Anterior cingulate cortex (tissue), 58 donors: ENCODE data around the gene PCK1.

Source experiments
- DNase-seq, 58 donors: peaks; one replicate each; lab custom pipeline; 2025; lab: John Stamatoyannopoulos, UW

Gene PCK1

DNA sequence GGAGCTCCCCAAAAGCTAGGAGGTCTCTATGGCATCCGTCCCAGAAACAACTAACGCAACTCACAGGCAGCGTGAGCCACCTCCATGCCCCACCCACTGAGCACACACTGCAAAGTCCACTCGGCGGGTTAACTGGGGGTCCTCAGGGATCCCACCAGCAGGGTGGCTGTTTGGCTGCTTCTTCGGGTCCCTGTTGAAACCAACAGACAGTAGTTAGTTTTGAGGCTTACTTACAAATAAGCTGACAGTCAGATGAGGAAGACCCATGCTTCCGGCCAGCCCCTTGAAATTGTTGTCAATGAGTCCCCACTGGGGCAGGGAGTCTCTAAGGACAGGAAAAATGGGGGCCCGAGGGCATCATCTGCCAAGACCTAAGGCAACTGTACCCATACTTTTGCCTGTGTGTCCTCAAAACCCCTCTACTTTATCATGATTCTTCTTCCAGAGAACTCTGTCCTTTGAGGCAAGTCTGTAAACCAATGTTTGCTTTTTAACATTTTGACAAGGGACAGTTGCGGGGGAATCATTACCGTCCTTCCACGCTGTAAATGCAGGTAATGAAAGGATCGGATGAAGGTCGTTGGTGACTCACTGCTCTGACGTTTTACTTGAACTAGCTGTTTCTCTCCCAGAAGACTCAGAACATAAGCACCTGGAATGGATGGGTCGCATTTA is 2.2 kb upstream of the PCK1 start:
- DNase-seq = no peak

DNA sequence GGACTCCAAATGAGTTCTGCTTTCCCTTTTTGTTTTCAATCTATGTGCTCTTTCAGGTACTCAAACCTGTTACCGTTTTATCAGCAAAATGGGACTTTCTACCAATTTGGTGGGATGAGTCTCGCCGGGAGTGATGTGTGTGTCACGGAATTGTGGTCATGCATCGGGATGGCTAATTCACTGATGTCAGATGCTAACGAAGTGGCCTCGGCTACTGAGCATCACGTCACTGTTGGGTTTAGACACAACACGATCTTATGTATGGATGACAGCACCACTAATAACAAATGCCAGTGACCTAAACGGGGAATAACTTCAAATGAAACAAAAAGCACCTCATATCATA is 1.6 kb upstream of the PCK1 start:
- no peak for DNase-seq

DNA sequence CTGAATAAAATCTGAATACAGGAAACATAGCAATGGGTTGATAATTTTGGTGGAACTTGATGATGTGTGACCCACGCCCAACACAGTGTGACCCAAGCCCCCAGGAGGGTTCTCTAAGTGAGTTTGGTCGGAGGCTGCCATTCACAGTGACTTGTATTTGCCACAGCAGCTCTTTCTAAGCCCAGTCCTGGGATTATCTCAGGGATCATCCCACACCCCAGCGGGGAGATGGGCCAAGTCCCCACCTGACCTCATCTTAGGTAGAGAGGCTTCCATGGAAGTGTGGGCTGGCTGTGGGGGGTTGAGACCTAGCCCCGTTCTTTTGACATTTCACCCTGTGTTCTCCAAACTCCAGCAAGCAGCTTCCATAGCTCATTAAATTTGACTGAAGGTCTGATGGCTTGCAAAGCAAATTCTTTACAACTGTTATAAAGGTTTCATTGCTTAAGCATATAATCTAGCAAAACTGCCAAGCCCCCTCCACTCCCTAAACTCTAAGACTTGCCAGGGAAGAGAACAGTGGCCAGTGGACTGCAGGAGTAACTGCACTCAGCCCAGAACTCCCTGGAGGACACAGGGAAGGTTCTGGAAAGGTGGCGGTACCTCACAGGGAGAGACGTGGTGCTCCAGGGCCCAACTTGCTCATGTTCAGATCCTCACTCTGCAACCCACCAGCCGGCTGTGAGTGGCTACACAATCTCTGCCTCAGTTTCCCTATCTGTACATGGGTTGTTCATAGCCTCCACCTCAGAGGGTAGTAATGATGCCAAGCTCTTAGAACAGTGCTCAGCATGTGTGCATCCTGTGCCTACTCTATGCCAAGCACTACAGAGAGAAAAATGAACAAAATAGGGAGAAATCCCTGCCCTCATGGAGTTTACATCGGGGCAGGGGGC is 1.0 kb upstream of the PCK1 start:
- no peak for DNase-seq

DNA sequence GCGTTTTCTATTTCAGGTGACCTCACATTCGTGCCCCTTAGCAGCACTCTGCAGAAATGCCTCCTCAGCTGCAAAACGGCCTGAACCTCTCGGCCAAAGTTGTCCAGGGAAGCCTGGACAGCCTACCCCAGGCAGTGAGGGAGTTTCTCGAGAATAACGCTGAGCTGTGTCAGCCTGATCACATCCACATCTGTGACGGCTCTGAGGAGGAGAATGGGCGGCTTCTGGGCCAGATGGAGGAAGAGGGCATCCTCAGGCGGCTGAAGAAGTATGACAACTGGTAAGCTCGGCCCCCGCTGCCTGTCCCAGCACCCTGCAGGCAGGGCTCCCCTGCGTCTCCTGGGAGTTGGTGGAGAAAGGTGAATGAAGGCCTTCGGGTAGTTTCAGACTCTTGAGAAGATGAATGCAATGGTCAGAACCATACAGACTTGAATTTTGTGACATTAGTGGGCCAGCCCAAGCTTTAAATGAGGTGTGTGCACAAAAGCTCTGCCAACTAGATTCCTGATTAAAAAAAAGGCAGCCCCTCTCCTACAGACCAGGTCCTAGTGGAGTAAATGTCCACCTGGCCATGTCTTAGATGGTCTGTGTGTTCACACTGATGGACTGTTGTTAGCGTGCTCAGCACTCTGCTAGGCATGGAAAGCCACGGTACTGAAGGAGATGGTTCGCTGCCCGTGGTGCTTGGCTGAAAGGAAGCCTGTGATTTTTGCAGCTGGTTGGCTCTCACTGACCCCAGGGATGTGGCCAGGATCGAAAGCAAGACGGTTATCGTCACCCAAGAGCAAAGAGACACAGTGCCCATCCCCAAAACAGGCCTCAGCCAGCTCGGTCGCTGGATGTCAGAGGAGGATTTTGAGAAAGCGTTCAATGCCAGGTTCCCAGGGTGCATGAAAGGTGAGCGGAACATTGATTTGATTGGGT is 708 bp downstream of the PCK1 start:
- DNase-seq = no peak

DNA sequence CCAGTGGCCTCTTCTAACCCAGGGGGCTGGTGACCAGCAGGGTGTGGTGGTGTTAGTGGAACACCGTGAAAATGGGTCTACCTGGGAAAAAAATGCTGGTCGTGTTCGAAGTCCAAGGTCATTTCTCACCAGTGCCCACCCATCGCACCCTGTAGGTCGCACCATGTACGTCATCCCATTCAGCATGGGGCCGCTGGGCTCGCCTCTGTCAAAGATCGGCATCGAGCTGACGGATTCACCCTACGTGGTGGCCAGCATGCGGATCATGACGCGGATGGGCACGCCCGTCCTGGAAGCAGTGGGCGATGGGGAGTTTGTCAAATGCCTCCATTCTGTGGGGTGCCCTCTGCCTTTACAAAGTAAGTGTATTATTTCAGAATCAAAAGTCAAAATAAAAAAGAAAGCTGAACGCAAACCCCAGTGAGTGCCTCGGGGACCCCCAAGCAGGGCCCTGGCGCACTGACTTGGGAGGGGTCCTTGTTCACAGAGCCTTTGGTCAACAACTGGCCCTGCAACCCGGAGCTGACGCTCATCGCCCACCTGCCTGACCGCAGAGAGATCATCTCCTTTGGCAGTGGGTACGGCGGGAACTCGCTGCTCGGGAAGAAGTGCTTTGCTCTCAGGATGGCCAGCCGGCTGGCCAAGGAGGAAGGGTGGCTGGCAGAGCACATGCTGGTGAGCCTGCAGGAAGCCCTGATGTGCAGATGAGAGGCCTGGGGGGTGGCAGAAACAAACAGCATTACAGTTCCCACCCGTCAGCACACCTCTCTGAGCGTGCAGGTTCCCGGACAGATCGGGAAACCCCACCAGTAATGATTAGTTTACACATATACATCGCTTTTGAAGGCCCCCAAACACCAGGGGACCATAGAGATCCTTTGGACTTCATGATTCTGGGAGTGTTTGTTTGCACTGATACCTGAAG is 1.9 kb downstream of the PCK1 start:
- no peak for DNase-seq

DNA sequence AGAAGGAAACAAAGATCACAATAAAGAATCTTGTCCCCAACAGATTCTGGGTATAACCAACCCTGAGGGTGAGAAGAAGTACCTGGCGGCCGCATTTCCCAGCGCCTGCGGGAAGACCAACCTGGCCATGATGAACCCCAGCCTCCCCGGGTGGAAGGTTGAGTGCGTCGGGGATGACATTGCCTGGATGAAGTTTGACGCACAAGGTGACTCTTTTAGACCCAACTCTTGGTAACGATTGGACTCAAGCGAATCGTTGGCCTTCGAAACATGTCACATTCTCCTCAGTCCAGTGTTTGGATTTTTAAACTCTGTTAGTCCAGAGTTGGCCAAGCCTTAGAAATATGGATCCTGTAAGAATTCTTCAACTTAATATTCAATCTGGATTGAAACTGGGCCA is 2.6 kb downstream of the PCK1 start:
- no peak for DNase-seq

DNA sequence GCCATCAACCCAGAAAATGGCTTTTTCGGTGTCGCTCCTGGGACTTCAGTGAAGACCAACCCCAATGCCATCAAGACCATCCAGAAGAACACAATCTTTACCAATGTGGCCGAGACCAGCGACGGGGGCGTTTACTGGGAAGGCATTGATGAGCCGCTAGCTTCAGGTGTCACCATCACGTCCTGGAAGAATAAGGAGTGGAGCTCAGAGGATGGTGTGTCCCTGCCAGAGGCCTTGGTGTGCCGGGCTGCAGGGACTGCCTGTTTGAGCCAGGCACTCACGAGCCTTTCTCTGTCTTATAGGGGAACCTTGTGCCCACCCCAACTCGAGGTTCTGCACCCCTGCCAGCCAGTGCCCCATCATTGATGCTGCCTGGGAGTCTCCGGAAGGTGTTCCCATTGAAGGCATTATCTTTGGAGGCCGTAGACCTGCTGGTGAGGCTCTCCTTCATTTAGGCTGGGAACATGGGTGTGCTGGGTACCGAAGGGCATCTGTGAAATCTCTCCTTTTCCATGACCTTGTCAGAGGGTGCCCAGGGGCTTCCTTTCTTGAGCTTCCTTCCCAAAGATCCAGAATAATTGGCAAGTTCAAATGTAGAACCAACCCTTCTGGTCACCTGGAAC is 3.4 kb downstream of the PCK1 start:
- no peak for DNase-seq

DNA sequence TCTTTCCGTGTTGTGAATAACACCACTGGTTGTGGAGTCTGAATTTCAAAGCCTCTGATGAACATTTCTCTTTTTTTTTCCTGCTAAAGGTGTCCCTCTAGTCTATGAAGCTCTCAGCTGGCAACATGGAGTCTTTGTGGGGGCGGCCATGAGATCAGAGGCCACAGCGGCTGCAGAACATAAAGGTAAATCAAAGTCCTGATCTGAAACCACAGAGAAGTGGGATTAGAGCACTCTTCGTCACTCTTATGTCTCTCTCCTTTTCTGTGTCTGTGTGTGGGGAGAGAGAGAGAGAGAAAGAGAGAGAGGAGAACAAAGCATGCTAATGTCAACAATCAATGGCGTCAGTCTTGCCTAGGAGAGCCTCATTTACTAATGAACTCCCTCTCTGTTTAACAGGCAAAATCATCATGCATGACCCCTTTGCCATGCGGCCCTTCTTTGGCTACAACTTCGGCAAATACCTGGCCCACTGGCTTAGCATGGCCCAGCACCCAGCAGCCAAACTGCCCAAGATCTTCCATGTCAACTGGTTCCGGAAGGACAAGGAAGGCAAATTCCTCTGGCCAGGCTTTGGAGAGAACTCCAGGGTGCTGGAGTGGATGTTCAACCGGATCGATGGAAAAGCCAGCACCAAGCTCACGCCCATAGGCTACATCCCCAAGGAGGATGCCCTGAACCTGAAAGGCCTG is 4.2 kb downstream of the PCK1 start:
- DNase-seq = no peak

DNA sequence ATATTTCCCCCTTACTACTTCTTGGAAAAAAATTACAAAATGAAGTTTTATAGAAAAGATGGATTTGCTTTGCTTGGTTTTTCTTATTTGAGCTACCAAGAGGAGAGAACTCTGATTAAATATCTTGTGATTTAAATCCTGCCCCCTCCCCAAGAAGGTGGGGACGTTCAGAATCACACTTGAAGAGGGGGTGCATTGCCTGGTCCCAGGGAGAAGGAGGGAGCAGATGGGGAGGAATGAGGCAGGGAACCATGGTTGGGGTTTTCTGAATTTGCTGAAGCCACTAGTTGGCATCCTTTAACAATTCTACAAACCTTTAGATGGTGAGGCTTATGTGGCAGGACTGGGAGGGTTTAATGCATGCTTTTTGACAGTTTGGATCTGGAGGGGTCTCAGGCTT is 5.5 kb downstream of the PCK1 start:
- DNase-seq = no peak

DNA sequence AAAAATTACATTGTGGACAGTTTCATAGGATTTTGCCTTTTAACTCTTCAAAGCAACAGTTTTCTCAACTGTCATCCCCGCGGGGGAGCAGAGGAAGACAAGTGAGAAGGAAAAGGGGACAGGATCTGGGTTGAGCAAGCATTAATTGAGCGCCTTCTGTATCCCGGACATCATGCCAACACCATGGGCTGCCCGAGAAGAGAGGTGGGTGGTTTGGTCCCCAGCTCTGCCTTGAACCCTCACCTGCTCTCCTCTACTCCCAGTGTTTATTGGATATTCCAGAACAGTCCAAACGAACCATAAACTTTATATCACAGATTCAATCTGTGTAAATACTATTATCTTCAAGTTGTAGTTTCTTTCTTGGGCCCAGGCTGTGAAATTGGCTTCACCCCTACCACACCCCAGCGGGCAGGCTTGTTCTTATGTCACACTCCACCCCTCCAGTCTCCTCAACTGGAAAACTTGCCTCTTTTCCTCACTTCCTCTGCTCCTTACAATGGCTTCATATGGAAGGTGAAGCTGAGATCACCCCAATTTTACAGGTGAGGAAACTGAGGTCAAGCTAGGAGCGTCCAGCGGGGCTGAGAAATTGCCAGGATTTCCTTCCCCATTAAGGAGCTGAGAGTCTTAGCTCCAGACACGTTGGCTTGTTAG is 6.0 kb downstream of the PCK1 start:
- no peak for DNase-seq

DNA sequence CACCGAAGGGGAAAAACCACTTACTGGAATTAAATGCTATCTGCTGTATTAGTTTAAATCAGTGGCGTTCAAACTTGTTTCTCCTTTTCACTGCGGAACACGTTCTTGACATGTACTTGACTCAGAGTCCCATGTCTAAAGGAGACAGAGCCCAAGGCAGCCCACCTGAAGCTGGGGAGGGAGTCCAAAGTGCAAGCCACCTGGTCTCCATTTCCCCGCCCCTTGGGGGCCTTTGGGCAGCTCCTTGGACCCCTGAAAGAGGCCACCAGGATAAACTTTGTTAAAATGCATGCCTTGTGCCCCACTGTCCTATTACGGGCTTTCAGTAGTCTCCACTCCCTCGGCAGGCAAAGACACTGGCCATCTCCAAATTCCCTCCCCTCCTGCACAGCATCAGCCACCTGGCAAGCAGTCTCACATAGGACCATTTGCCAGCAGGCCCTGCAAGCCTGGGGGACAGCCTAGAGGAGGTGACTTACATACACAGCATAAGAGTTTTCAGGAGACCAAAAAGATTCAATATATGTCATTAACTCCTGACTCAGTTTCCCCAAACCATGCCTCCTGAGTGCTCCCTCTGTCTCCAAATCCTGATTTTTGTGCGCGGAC is 6.7 kb downstream of the PCK1 start:
- DNase-seq = no peak

DNA sequence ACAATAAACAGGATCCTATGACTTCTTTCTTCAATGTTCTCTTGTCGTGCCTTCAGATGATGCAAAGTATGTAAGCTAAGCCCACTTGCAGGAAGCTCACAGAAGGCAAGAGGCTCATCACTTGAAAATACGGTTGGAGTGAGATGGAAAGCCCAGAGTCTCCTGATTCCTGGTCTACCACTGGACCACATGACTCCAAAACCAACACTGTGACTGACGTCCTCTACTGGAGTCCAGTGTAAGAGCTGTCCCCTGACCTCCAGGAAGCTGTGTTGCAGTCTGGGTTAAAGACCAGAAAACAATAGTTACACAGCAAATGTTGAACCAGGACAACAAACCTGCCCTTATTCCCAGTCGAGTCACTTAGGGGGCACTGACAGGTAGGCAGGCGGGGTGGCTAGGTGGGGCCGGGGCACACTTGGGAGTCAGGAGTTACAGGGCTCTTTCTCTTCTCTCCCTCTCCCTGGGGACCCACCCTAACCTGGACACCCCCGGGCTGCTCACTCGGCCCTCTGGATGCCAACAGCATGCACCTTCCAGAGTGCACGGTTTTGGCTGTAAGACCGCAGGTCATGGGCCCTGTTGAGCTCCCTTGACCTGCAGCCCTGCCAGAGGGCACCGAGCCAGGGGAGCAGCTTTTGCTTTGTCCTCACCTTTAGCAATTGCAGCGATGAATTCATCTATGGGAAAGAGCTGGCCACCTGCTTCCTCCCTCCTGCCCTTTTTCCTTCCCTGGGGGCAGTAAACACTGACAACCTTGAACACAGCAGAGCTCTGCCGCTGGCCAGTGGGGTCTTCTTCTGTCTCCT is 7.4 kb downstream of the PCK1 start:
- no peak for DNase-seq

DNA sequence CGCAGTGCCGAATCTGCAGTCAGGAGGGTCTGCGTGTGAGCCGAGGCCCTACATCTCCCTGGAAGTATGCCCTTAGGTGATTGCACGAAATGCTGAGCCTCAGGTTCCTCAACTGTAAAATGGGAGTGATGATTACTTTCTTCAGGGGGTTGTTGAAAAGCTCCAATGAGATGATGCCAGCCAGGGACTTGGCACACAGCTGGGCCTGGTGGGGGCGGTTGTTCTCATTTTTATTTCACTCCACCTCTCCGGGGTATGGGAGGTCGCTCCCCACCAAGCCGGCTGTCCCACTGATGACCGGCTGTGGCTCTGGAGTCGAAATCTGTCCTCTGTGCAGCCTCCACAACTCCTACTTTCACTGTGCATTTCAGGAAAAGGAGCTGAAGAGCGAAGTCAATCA is 8.1 kb downstream of the PCK1 start:
- DNase-seq = no peak

DNA sequence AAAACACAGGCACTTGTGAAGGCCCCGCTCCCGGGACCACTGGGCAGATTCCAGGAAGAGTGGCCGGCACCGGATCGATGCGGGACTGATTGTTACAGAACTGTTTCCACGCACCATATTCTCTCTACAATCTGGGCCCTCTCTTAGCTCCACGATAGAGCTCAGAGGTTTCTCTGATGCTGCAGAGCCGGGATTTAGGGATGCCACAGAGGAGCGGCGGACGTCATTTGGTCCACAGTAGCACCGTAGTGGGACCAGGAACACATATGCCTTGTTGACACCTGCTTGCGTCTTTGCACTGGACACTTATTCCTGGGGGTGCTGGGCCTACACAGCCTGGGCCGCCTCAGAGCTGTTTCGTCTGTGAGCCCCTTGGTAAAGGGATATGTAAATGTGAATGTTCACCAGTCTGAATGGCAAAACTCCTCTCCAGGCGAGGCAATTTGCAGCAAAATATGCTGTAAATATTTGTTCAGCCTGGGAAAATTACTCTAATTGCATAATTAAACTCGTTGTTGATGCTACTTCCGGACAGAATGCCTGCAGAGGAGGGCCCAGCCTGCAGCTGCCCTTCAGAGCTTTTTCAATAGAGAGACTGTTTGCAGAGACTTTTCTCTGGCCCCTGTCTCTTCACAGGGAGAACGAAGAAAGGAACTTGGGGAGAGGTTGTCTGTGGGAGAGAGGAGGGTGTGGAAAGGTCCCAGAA is 9.4 kb downstream of the PCK1 start:
- DNase-seq = no peak

DNA sequence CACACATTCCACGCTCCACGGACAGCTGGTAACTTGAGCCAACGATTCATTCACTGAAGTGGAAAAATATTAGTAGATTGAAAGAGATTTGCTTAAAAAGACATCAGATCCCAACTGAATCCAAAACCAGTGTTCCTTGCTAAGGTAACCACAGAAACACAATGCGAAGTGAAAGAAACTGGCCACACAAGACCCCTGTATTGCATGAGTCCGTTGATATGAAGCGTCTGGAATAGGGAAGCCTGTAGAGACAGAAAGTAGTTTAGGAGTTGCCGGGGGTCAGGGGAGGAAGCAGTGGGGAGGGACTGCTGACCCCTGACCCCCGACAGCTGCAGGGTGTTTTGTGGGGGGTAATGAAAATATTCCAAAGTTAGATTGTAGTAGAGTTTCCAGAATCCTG is 10.0 kb downstream of the PCK1 start:
- no peak for DNase-seq

DNA sequence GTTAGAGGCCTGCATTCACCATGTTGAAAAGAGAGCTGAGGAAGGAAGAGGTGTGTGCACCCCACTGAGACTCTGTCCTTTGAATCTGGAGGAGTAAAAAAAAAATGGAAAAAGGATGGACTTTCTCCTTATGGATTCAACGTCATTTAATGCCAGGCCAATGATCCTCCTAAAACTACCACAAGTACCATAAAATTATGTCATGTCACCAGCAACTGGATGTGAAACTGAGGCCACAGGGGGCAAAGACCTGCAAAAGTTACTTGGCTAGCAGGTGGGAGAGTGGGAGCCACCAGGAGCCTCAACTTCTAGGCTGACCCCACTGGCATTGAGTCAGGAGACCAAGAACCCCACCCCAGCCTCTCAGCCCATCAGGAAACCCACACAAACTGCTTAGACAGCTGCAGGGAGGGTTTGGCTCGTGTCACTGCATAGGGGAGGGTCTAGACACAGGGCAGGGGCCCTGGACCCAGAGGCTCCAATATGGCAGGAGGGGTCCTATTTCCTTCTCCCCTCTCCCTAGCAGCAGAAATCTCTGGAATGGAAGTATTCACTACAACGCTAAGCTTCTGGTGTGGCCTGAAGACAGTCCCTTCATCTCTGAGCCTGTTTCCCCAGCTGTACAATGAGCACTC is 11.0 kb downstream of the PCK1 start:
- no peak for DNase-seq
